GM19467 (cell line): ENCODE data around the gene IFT27.

ENCODE experiments used
- ATAC-seq: cut with Tn5 transposase; IDR thresholded peaks from one replicate; pipeline ENCODE4 v1.9.1; 2021; ENCODE audit warnings: mild to moderate bottlenecking, moderate library complexity; ENCODE audit not compliant: unreplicated experiment

The IFT27 gene

DNA sequence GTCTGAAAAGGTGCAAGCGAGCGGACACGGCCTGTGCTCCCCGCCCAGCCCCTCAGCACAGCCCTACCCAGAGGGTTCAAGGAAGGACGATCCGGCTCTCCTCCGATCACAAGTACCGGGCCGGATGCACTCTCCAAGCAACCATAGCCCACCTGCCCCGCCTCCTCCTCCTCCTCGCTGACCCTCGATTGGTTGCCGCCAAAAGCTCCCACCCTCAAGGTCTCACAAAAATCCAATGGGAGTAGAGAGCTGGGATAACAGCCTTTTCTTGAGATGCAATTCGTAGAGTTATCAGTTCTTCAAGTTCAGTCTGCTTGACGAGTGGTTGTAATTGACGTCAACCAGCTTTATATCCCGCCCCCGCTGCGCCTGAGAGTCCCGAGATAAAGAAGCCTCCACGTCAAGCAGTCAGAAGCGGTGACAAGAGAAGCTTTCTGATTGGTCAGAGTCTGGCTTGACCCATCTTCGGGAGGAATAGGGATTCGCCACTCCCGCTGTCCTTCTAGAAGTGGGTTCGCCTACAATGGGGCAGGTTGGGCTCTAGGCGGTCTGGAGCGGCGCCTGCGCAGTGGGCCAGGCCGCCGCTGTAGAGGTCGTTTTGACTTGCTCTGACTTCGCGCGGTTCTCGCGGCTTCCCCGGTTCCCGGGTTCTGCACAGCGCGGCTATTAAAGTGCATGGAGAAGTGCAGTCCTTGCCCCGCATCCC is at the start of gene IFT27:
Gene IFT27 (minus strand): TSS at position 156 of the 706 bp plus-strand sequence. CDS start 412 bp downstream, outside the sequence.
- ATAC-seq = peak; percentile 90

DNA sequence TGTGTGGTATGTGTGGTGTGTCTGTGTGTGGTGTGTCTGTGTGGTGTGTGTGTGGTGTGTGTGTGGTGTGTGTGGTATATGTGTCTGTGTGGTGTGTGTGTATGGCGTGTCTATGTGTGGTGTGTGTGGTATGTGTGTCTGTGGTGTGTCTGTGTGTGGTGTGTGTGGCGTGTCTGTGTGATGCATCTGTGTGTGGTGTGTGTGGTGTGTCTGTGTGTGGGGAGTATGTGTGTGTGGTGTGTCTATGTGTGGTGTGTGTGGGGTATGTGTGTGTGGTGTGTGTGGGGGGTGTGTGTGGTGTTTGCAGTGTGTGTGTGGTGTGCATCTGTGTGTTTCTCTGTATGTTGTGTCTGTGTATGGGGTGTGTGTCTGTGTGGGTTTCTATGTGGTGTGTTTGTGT is 48.7 kb upstream of the IFT27 start:
- ATAC-seq = no peak

DNA sequence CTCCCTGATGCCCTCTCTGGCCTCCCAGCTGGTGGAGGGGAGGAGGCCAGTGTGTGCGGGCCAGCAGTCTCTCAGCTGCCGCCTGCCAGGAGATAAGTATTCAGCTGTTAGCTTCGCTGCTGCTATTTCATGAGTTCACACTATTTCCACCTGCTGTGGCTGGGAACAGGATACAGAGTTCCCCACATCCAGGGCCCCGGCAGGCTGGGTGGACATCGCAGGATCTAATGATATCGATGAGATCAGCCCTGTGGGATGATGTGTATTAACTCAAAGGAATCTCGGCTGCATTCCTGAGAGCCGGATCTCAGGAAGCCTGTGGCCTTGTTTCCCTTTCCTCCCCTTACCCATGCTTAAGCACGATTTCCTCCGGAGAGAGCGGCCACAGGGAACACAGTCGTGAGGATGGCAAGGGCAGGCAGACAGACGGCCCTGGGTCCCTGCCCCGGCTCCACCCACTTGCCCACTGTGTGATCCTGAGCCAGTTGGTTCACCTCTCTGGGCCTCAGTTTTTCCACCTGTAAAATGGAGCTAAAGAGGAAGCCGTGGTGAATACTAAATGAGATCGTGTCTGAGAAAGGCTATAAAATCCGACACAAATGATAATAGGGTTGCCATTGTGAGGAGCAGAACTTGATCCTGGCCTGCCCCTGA is 47.4 kb upstream of the IFT27 start:
- ATAC-seq = no peak

DNA sequence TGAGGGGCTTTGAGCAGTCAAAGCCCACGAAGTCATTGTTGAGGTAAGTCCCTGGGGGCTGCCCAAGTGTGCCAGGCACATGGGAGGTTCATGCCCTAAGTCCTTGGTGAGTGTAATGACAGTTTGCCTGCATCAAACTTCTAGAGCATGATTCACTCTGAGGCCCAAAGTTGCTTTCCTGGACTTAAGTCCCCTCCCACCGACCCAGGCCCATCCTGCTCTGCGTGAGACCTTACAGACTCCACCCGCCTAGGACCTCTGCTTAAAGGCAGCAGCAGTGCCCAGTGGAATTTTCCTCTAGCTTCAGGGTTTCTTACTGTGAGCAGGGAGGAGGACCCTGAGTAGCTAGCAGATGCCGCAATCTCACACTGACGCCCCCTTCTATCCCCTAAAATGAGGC is 46.7 kb upstream of the IFT27 start:
- ATAC-seq = no peak

- no peak for ATAC-seq
Measured at GRCh38 chr22:36819112-36819511, 43.2 kb upstream of the IFT27 start.

GRCh38 chr22:36818010-36818642 is 42.2 kb upstream of the IFT27 start:
- no peak for ATAC-seq

DNA sequence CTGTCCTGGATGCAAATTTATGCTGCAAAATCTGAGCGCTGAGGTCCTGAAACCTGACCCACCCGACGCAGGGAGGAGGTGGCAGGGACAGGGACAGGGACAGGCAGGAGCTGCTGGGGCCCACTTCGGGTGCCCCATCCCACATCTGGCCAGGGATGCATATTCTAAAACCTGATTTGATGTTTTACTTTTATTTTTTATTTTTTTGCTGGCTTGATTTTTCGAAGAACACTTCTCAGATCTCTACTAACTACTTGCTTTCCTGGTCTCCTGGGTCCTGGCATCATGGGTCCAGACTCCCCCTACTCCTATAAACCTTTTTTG is 41.6 kb upstream of the IFT27 start:
- no peak for ATAC-seq

- no peak for ATAC-seq
Measured at GRCh38 chr22:36816636-36817524, 41.0 kb upstream of the IFT27 start, which contains the start of gene PVALB. Gene PVALB (minus strand): TSS chr22:36817035. CDS start chr22:36817005, 30 bp downstream.

- no peak for ATAC-seq
Measured at GRCh38 chr22:36816339-36816635, 40.4 kb upstream of the IFT27 start.

DNA sequence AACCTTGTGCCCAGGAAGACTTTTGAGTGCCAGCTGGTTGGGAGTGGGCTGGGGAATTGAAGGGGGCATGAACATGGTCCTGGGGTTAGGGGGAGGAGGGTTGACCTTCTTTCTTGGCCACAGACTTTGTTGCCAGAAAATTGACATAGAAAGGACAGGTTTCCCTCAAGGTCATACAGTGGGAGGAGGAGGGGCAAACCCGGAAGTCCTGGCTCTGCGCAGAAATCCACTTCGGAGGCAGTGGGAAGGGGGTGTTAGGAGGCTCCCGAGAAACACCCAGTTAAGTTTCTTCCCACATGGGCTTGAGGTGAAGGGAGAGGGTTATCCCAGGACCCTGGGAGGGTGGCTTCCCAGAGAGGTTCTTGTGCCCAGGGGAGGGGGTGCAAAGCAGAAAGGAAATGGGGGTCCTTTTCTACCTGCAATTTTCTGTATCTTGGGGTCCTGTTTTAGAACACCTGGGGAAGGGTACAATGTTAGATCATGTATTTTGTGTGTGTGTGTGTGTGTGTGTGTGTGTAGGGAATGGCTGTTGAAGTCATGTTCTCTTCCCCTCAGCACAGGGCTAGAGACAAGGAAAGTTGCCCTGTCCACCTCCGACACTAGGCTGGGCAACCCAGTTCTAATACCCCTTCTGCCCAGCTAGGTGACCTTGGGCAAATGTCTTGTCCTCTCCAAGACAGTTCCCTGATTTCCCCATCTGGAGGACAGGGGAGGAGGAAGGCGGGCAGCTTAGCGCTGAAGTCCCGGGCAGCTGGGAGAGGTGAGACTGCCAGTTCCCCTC is 39.8 kb upstream of the IFT27 start:
- no peak for ATAC-seq

GRCh38 chr22:36814801-36815200 is 38.9 kb upstream of the IFT27 start:
- ATAC-seq = no peak

DNA sequence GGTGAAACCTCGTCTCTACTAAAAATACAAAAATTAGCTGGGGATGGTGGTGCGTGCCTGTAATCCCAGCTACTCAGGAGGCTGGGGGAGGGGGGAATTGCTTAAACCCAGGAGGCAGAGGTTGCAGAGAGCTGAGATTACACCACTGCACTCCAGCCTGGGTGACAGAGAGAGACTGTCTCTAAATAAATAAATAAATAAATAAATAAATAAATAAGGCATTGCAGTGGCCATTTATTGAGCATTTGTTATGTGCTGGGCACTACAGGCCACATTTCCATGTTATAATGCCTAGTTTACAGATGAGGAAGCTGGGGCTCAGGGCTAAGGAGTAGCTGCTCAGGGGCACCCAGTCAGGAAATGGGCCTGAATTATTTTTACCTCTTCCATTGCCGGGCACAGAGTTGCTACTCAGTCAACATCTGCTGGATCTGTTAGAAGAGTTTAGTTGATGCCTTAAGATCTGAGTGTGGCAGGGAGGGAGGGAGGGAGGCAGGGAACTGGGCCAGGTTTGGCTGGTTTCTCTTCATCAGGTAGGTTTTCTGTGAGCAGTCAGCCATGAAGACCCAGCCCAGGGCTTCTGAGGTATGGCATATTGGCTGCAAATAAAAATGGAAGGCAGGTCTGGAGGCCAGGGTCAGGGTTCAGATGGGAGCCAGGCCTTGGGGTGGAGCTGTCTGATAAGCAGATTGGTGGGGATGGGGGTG is 35.3 kb upstream of the IFT27 start:
- no peak for ATAC-seq

DNA sequence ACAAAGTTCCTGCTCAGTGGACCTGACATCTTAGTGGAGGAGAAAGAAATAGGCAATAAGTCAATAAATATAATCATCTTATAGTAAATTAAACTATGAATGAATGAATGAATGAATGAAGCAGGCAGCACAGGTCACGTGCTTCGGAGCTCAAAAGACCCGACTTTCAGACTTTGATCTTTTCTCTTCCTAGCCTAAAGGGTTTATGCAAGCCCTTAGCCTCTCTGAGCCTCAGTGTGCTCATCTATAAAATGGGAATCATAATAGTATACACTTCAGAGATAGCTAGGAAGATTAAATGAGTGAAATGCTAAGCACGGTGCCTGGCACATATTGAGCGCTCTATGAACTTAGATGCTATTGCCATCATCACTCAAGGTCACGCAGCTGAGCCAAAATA is 33.4 kb upstream of the IFT27 start:
- ATAC-seq = no peak

- ATAC-seq = no peak
Measured at GRCh38 chr22:36808721-36809344, 32.9 kb upstream of the IFT27 start.

DNA sequence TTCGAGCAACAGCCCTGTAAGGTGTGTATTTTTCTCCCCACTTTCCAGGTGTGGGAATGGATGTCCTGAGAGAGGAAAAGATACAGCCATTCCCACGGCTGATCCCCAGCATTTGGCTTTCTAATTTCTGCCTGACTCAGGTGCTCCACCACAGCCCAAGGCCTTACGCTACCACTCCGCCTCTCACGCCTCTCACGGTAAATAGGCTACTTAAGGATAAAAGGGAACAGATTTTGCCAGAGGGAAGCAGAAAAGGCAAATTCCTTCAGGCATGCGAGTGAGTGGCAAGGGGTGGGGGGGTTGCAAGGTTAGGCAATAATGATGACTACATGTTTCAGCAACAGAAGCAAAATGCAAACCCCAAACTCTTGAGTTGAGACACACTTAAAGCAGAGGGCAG is 31.7 kb upstream of the IFT27 start:
- no peak for ATAC-seq

- no peak for ATAC-seq
Measured at GRCh38 chr22:36806835-36807234, 30.9 kb upstream of the IFT27 start.

DNA sequence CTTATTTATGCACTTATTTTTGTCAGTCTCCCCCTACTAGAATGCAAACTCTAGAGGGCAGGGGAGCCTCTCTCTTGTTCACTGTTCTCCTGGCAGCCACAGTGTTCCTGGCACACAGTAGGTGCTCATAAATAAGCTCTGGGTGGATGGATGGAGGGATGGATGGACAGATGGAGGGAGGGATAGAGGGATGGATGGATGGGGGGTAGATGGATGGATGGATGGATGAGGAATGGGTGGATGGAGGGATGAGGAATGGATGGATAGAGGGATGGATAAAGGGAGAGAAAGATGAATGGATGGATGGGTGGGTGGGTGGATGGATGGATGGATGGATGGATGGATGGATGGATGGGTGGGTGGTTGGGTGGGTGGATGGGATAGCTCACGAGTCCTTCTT is 27.4 kb upstream of the IFT27 start:
- ATAC-seq = no peak

GRCh38 chr22:36798674-36799066 is 22.8 kb upstream of the IFT27 start:
- no peak for ATAC-seq

DNA sequence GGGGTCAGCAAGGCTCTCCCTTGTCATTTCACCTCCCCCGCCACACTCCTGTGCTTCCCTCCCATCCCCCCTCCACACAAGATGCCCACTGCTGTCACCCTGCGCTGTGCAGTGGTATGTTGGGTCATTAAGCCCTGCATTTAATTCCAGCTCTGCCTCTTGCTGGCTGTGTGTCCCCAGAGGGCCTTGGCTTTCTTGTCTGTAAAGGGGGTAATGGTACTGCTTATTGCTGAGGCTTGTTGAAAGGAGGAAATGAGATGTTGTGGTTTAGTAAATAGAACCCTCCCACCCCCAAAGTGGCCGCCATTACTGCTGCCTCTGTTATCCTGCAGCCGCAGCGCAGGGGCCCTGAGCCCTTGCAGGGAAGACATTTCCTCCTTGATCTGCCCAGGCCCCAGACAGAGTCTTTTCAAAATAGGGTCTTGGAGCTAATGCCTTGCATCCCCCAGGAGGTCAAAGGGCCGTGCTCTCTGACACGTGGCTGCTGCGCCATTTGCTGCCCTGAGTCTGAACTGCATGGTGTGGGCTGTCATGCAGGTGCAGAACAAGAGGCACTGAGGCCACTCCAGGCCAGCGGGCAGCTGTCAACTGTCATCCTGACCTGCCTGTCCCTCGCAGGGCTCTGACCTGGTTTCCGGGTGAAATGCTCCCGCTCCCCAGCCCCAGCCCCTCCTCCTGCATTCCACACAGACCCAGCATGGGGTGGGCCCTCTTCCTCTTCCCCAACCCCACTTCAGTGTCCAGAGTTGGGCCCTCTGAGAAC is 22.2 kb upstream of the IFT27 start:
- no peak for ATAC-seq
